ENCODE measurements around the gene OR2G6.
"Not testable (repeated sequence)": the region's sequence is repeated elsewhere in the genome, so short reads cannot be mapped to it uniquely, and the experiment has no call there.

- TF ChIP-seq CTCF (conservative IDR thresholded peaks at IDR 0.05; ENCODE audit: low read length); EZH2phosphoT487 (IDR thresholded peaks at IDR 0.05; ENCODE audit: borderline replicate concordance): not testable (repeated sequence)
These were observed 57.9 kb downstream of the OR2G6 start for GRCh38 chr1:248565530-248566373.
